Stimulated activated CD8-positive, alpha-beta memory T cell treated with anti-CD3 and anti-CD28 coated beads, Interleukin-7, amount 100 ng/mL, for 48 hours (primary cell): Measurements from ENCODE around the gene STRA6.

Experiments
- DNase-seq, 2 donors: peaks; one replicate each; pipeline ENCODE4 v3.0.0-alpha.2; 2020; ENCODE audit warnings: low read depth in 1 of 2; ENCODE audit errors: extremely low read depth in 1 of 2

STRA6 gene

GRCh38 chr15:74202452-74203401, at the start of gene STRA6:
Gene STRA6 (minus strand): TSS chr15:74202787. CDS start chr15:74202267, 520 bp downstream.
- DNase-seq: no peak

- no peak for DNase-seq
Measured at GRCh38 chr15:74252291-74252690, 49.7 kb upstream of the STRA6 start.

GRCh38 chr15:74251131-74251811, 48.7 kb upstream of the STRA6 start:
- no peak for DNase-seq

GRCh38 chr15:74250266-74250665, 47.7 kb upstream of the STRA6 start:
- DNase-seq: no peak

- DNase-seq: peak in 1 of 2 donors; percentile 6
Measured at GRCh38 chr15:74245342-74245931, 42.9 kb upstream of the STRA6 start.

GRCh38 chr15:74244822-74245341, 42.3 kb upstream of the STRA6 start:
- DNase-seq: no peak

- no peak for DNase-seq
Measured at GRCh38 chr15:74243431-74243830, 40.8 kb upstream of the STRA6 start.

- DNase-seq: no peak
Measured at GRCh38 chr15:74242441-74243185, 40.0 kb upstream of the STRA6 start.

GRCh38 chr15:74240897-74241614, 38.5 kb upstream of the STRA6 start:
- no peak for DNase-seq

GRCh38 chr15:74240002-74240568, 37.5 kb upstream of the STRA6 start:
- no peak for DNase-seq

GRCh38 chr15:74239051-74239705, 36.6 kb upstream of the STRA6 start:
- no peak for DNase-seq

GRCh38 chr15:74235962-74236361, 33.4 kb upstream of the STRA6 start, which contains the start of gene CCDC33:
Gene CCDC33 (plus strand): TSS chr15:74236326. CDS start chr15:74236720, 394 bp downstream.
- no peak for DNase-seq

GRCh38 chr15:74234598-74234875, 31.9 kb upstream of the STRA6 start:
- no peak for DNase-seq

- DNase-seq: no peak
Measured at GRCh38 chr15:74233851-74234597, 31.4 kb upstream of the STRA6 start.

GRCh38 chr15:74233373-74233772, 30.8 kb upstream of the STRA6 start:
- DNase-seq: no peak

GRCh38 chr15:74231475-74231874, 28.9 kb upstream of the STRA6 start:
- DNase-seq: no peak

GRCh38 chr15:74229686-74230085, 27.1 kb upstream of the STRA6 start:
- no peak for DNase-seq

GRCh38 chr15:74228723-74229081, 26.1 kb upstream of the STRA6 start:
- DNase-seq: no peak
